K562 (cell line): ENCODE data around the gene ARIH1.

Source experiments
- CREB1 ChIP-seq, 2 experiments: sonication (generic) in 1 of 2; formaldehyde crosslinking in 1 of 2; IDR thresholded peaks; 2 replicates each; pipeline versions ENCODE4 v1.6.1 to v1.8.0; 2012 to 2022; ENCODE audit warnings: inconsistent platforms in 1 of 2, mild to moderate bottlenecking in 1 of 2, missing genetic modification reagents in 1 of 2, moderate library complexity in 1 of 2
- ETV6 ChIP-seq, 3 experiments: fragments of 150-350 bp in 1 of 3; sonication (generic) in 1 of 3; formaldehyde crosslinking in 1 of 3; IDR thresholded peaks; 2 replicates each; pipeline versions ENCODE4 v1.6.1 to v1.8.0; 2014 to 2022; ENCODE audit warnings: borderline replicate concordance in 2 of 3, low read depth in 2 of 3, antibody characterized with exemption in 1 of 3, low read length in 1 of 3, mild to moderate bottlenecking in 1 of 3, missing genetic modification reagents in 1 of 3
- FOXM1 ChIP-seq, 2 experiments: fragments of 450-650 bp in 1 of 2; sonication (generic) in 1 of 2; formaldehyde crosslinking in 1 of 2; IDR thresholded peaks; 2 replicates each; pipeline versions ENCODE4 v1.6.1 to v1.9.0; 2017 to 2022; ENCODE audit warnings: low read depth in 2 of 2, mild to moderate bottlenecking in 2 of 2, missing genetic modification reagents in 1 of 2, moderate library complexity in 1 of 2
- MYC ChIP-seq, 2 experiments: fragments of 250-450 bp in 1 of 2; sonication (Bioruptor Pico) in 1 of 2; IDR thresholded peaks; 2 replicates each; pipeline versions ENCODE4 v1.5.1 to v1.6.1; 2012 to 2021; ENCODE audit warnings: low read depth in 2 of 2, borderline replicate concordance in 1 of 2, improper control_type of control experiment in 1 of 2, low read length in 1 of 2, mild to moderate bottlenecking in 1 of 2, moderate library complexity in 1 of 2
- TGIF2 ChIP-seq: sonication (generic); formaldehyde crosslinking; IDR thresholded peaks from 2 replicates; pipeline ENCODE4 v1.8.1; 2022; ENCODE audit warnings: mild to moderate bottlenecking, missing genetic modification reagents, moderate library complexity
- ZNF274 ChIP-seq: IDR thresholded peaks from 2 replicates; pipeline ENCODE4 v1.6.1; 2011; ENCODE audit warnings: low read depth, mild to moderate bottlenecking, low read length, moderate library complexity, borderline replicate concordance
- ZNF586 ChIP-seq: fragments of 450-650 bp; formaldehyde crosslinking; conservative IDR thresholded peaks from 2 replicates; pipeline ENCODE4 v1.4.0; 2020; ENCODE audit warnings: mild to moderate bottlenecking, moderate library complexity
- TF ChIP-seq, protein P1 (sequence below): sonication (generic); formaldehyde crosslinking; IDR thresholded peaks from 2 replicates; pipeline ENCODE4 v1.8.1; 2022; ENCODE audit warnings: missing genetic modification reagents
- TF ChIP-seq, protein P2 (sequence below), 2 experiments: fragments of 450-650 bp; formaldehyde crosslinking in 1 of 2; IDR thresholded peaks; 2 replicates each; pipeline versions ENCODE4 v1.4.0 to v1.6.1; 2014 to 2020; ENCODE audit warnings: mild to moderate bottlenecking in 2 of 2, borderline replicate concordance in 1 of 2, low read depth in 1 of 2
- TF ChIP-seq, protein P3 (sequence below): sonication (generic); formaldehyde crosslinking; IDR thresholded peaks from 2 replicates; pipeline ENCODE4 v1.4.0; 2020; ENCODE audit warnings: mild to moderate bottlenecking, missing genetic modification reagents
- TF ChIP-seq, protein P4 (sequence below), 3 experiments: IDR thresholded peaks in 2 of 3; conservative IDR thresholded peaks in 1 of 3; 2 replicates each; pipeline ENCODE4 v1.5.1; 2011 to 2012; ENCODE audit warnings: low read length in 3 of 3, mild to moderate bottlenecking in 3 of 3, control low read depth in 2 of 3, improper control_type of control experiment in 1 of 3, inconsistent platforms in 1 of 3, low read depth in 1 of 3, mixed read lengths in 1 of 3, moderate library complexity in 1 of 3; ENCODE audit not compliant: insufficient read depth in 2 of 3
- TF ChIP-seq, protein P5 (sequence below), 2 experiments: IDR thresholded peaks; 2 replicates each; pipeline ENCODE4 v1.6.1; 2012; ENCODE audit warnings: improper control_type of control experiment in 2 of 2, low read depth in 2 of 2, low read length in 2 of 2, borderline replicate concordance in 1 of 2

DNA sequence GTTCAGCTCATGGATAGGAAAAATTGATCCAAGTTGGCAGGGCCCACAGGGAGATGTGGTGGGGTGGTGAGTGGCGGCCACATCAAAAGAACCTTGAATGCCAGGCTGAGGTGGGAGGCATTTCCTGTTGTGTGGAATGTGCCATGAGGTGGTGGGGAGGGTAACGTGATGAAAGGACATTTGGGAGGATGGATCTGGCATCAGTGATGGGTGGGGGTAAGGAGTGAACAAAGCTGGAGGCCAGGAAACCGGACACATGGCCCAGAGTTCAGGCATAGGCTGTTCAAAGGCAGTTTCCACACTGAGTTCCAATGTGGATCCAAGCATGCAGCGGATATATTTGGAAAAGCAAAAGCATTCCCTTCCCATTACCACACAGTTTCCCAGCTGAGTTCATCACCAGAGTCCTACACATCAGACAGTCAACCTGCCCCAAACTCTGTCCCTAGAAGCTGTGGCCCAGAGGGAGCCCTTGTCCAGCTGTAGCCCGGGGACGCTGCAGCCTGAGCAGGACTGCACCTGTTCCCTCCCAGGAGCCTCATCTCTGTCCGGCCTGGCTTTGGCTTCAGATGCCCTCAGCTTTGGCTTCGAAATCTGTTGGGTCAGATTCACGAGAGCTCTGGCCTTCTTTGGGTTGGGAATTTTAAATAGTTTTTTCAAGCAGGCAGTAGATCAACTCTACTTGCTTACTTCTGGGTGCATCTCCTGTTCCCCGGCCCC is 142.5 kb downstream of the ARIH1 start:
- TF ChIP-seq CREB1 (IDR thresholded peaks at IDR 0.05) (no peak), CREB1 (CRISPR knock-in tag; IDR thresholded peaks at IDR 0.05) (no peak), TGIF2 (no peak), MYC (IDR thresholded peaks at IDR 0.05; ENCODE audit: low read depth, low read length) (no peak), MYC (CRISPR knock-in tag; IDR thresholded peaks at IDR 0.05; ENCODE audit: borderline replicate concordance, low read depth) (no peak), FOXM1 (IDR thresholded peaks at IDR 0.05; ENCODE audit: low read depth) (no peak), FOXM1 (CRISPR knock-in tag; IDR thresholded peaks at IDR 0.05; ENCODE audit: low read depth) (no peak), ZNF586 (CRISPR knock-in tag) (no peak), ZNF274 (no peak), ETV6 (IDR thresholded peaks at IDR 0.05; ENCODE audit: borderline replicate concordance in 1 of 2, low read depth in 2 of 2, low read length in 1 of 2) (no peak), ETV6 (CRISPR knock-in tag; IDR thresholded peaks at IDR 0.05; ENCODE audit: borderline replicate concordance) (no peak)
- TF ChIP-seq, protein P1, sequence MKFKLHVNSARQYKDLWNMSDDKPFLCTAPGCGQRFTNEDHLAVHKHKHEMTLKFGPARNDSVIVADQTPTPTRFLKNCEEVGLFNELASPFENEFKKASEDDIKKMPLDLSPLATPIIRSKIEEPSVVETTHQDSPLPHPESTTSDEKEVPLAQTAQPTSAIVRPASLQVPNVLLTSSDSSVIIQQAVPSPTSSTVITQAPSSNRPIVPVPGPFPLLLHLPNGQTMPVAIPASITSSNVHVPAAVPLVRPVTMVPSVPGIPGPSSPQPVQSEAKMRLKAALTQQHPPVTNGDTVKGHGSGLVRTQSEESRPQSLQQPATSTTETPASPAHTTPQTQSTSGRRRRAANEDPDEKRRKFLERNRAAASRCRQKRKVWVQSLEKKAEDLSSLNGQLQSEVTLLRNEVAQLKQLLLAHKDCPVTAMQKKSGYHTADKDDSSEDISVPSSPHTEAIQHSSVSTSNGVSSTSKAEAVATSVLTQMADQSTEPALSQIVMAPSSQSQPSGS (CRISPR knock-in tag), result no peak
- TF ChIP-seq, protein P2, sequence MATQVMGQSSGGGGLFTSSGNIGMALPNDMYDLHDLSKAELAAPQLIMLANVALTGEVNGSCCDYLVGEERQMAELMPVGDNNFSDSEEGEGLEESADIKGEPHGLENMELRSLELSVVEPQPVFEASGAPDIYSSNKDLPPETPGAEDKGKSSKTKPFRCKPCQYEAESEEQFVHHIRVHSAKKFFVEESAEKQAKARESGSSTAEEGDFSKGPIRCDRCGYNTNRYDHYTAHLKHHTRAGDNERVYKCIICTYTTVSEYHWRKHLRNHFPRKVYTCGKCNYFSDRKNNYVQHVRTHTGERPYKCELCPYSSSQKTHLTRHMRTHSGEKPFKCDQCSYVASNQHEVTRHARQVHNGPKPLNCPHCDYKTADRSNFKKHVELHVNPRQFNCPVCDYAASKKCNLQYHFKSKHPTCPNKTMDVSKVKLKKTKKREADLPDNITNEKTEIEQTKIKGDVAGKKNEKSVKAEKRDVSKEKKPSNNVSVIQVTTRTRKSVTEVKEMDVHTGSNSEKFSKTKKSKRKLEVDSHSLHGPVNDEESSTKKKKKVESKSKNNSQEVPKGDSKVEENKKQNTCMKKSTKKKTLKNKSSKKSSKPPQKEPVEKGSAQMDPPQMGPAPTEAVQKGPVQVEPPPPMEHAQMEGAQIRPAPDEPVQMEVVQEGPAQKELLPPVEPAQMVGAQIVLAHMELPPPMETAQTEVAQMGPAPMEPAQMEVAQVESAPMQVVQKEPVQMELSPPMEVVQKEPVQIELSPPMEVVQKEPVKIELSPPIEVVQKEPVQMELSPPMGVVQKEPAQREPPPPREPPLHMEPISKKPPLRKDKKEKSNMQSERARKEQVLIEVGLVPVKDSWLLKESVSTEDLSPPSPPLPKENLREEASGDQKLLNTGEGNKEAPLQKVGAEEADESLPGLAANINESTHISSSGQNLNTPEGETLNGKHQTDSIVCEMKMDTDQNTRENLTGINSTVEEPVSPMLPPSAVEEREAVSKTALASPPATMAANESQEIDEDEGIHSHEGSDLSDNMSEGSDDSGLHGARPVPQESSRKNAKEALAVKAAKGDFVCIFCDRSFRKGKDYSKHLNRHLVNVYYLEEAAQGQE (IDR thresholded peaks at IDR 0.05; ENCODE audit: borderline replicate concordance), result no peak
- TF ChIP-seq, protein P2 (CRISPR knock-in tag; IDR thresholded peaks at IDR 0.05; ENCODE audit: low read depth), result no peak
- TF ChIP-seq, protein P3, sequence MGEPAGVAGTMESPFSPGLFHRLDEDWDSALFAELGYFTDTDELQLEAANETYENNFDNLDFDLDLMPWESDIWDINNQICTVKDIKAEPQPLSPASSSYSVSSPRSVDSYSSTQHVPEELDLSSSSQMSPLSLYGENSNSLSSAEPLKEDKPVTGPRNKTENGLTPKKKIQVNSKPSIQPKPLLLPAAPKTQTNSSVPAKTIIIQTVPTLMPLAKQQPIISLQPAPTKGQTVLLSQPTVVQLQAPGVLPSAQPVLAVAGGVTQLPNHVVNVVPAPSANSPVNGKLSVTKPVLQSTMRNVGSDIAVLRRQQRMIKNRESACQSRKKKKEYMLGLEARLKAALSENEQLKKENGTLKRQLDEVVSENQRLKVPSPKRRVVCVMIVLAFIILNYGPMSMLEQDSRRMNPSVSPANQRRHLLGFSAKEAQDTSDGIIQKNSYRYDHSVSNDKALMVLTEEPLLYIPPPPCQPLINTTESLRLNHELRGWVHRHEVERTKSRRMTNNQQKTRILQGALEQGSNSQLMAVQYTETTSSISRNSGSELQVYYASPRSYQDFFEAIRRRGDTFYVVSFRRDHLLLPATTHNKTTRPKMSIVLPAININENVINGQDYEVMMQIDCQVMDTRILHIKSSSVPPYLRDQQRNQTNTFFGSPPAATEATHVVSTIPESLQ (CRISPR knock-in tag), result no peak
- TF ChIP-seq, protein P4, sequence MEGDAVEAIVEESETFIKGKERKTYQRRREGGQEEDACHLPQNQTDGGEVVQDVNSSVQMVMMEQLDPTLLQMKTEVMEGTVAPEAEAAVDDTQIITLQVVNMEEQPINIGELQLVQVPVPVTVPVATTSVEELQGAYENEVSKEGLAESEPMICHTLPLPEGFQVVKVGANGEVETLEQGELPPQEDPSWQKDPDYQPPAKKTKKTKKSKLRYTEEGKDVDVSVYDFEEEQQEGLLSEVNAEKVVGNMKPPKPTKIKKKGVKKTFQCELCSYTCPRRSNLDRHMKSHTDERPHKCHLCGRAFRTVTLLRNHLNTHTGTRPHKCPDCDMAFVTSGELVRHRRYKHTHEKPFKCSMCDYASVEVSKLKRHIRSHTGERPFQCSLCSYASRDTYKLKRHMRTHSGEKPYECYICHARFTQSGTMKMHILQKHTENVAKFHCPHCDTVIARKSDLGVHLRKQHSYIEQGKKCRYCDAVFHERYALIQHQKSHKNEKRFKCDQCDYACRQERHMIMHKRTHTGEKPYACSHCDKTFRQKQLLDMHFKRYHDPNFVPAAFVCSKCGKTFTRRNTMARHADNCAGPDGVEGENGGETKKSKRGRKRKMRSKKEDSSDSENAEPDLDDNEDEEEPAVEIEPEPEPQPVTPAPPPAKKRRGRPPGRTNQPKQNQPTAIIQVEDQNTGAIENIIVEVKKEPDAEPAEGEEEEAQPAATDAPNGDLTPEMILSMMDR (IDR thresholded peaks at IDR 0.05 in 2 of 3, conservative IDR thresholded peaks at IDR 0.05 in 1 of 3; ENCODE audit: insufficient read depth in 2 of 3, low read depth in 1 of 3, low read length in 3 of 3), result no peak
- TF ChIP-seq, protein P5, sequence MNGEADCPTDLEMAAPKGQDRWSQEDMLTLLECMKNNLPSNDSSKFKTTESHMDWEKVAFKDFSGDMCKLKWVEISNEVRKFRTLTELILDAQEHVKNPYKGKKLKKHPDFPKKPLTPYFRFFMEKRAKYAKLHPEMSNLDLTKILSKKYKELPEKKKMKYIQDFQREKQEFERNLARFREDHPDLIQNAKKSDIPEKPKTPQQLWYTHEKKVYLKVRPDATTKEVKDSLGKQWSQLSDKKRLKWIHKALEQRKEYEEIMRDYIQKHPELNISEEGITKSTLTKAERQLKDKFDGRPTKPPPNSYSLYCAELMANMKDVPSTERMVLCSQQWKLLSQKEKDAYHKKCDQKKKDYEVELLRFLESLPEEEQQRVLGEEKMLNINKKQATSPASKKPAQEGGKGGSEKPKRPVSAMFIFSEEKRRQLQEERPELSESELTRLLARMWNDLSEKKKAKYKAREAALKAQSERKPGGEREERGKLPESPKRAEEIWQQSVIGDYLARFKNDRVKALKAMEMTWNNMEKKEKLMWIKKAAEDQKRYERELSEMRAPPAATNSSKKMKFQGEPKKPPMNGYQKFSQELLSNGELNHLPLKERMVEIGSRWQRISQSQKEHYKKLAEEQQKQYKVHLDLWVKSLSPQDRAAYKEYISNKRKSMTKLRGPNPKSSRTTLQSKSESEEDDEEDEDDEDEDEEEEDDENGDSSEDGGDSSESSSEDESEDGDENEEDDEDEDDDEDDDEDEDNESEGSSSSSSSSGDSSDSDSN (IDR thresholded peaks at IDR 0.05; ENCODE audit: borderline replicate concordance in 1 of 2, low read depth in 2 of 2, low read length in 2 of 2), result no peak
